Neural crest cell (in vitro differentiated cells): ENCODE measurements around the gene ARID5B. TPM values are rescaled to one million over a fixed set of nuclear protein-coding genes. Genes with fewer than 3 reads are reported as not detected.

Source experiments
- DNase-seq: peaks from one replicate; pipeline ENCODE4 v3.0.0; 2021; ENCODE audit warnings: low read depth, mixed read lengths, low spot score
- H3K27ac Mint-ChIP-seq: one replicate; pipeline ENCODE4 v1.8.0; 2021; ENCODE audit warnings: mild to moderate bottlenecking, mixed read lengths; ENCODE audit not compliant: unreplicated experiment
- H3K27me3 Mint-ChIP-seq: 2 replicates; pipeline ENCODE4 v1.8.0; 2021; ENCODE audit warnings: low read depth, mild to moderate bottlenecking, mixed read lengths
- H3K36me3 Mint-ChIP-seq: 2 replicates; pipeline ENCODE4 v1.8.0; 2021; ENCODE audit warnings: low read depth, mild to moderate bottlenecking, mixed read lengths
- H3K4me1 Mint-ChIP-seq: 2 replicates; pipeline ENCODE4 v1.8.0; 2021; ENCODE audit warnings: mixed read lengths
- H3K4me3 Mint-ChIP-seq: one replicate; pipeline ENCODE4 v1.8.0; 2021; ENCODE audit warnings: mild to moderate bottlenecking, mixed read lengths
- H3K9me3 Mint-ChIP-seq: 2 replicates; pipeline ENCODE4 v1.8.0; 2021; ENCODE audit warnings: mixed read lengths
- CTCF ChIP-seq: fragments of 200-600 bp; sonication (generic); conservative IDR thresholded peaks from 2 replicates; pipeline ENCODE4 v1.5.0; 2021; ENCODE audit warnings: antibody characterized with exemption, mild to moderate bottlenecking
- total RNA-seq: library from RNA; stranded (reverse); gene quantifications from 2 replicates; pipeline ENCODE4 v1.2.1, GENCODE V29; 2021

Gene ARID5B
- total RNA-seq, 1 donor from 2014 or later, result 10.4 TPM

GRCh38 chr10:61869774-61870525 is 31.5 kb upstream of the ARID5B start:
- Mint-ChIP-seq H3K4me1 (no peaks in the 10 kb centered on the region), H3K27me3 (no peaks in the 10 kb centered on the region), H3K36me3 (no peaks in the 10 kb centered on the region), H3K4me3 (no peak overlapping the region), H3K9me3 (no peaks in the 10 kb centered on the region), H3K27ac (no peak overlapping the region)
- no peak for TF ChIP-seq CTCF
- DNase-seq, result no peak

DNA sequence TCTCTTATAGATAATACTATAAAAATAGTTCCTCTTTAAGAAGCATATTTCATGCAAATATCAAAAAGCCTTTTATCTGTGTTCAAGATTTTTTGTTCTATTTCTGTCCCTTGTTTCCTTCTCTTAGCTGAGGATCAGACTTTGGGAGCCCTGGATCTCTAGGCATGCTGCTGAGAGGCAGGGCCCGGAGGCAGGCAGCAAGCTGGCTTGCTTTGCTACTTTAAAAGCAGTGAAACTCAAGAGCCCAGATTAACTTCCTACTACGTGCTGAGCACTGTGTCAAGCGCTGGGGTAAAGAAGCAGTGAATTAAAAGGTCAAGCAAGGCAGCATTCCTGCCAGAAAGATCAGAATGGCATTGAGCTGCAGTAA is 31.0 kb upstream of the ARID5B start:
- H3K4me3 Mint-ChIP-seq, result no peak overlapping the region
- H3K9me3 Mint-ChIP-seq, result no peaks in the 10 kb centered on the region

DNA sequence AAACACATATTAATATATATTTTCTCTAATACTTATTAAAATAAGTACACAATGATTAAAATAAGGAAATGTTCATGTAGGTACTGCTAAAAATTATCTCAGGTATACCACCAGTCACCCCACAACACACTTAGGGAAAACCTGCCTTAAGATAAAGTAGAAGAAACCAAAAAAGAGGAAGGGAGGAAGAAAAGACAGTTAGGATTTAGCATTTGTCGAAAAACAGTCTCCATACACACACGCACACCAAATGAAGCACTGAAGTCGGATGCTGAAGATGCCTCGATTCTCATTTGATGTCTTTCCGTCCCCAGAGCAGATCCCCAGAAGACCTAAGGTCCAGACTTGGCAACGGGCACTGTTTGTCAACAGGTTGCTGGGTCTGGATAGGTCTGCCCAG is 30.0 kb upstream of the ARID5B start:
- no peak overlapping the region for H3K4me3 Mint-ChIP-seq
- no peak overlapping the region for H3K27ac Mint-ChIP-seq
- H3K4me1 Mint-ChIP-seq, result no peaks in the 10 kb centered on the region
- H3K36me3 Mint-ChIP-seq, result no peaks in the 10 kb centered on the region
- no peak for DNase-seq
- no peak for TF ChIP-seq CTCF
- H3K27me3 Mint-ChIP-seq, result no peaks in the 10 kb centered on the region
- H3K9me3 Mint-ChIP-seq, result no peaks in the 10 kb centered on the region

More for the DNA sequence above, 31.0 kb upstream of the ARID5B start:
- H3K27me3 Mint-ChIP-seq, result no peaks in the 10 kb centered on the region
- no peak overlapping the region for H3K27ac Mint-ChIP-seq
- H3K36me3 Mint-ChIP-seq, result no peaks in the 10 kb centered on the region
- TF ChIP-seq CTCF, result no peak
- no peaks in the 10 kb centered on the region for H3K4me1 Mint-ChIP-seq
- no peak for DNase-seq

DNA sequence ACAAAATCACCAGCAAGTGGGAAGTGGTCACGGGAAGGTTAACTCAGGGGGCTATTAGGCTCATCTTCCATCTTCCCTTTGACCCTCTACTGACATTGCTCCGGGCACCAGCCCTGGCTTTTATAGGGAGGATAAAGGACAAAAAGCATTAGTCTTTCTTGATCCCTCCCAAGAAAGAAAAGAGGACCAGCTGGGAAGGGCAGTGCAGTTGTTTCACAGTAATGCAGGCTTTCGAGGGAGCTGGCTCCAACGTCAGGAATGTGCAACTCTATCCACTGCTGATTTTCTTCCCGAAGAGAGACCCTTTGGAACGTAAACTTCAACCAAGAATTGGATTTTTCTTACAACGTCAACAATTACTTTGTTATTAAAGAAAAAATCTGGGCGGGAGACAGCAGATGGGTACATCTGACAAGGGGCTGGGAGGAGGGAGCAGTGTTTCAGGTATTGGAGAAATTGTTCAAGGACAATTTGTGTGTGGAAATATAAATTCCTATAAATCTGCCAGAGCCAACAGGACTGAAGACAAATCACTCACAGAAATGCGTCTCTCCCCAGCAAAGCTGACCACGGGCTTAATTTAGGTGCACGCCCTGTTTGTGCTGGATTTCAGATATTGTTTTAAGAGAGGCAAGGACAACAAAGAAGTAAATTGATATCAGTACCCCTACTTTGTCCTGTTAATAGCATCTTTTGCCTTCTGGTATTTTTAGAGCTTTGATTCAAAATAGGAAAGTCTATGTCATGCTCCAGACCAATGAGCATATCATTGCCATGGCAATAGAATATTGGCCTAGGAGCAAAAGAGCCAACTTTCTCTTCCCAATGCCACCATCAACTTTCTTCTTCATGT is 23.4 kb upstream of the ARID5B start:
- Mint-ChIP-seq H3K27me3 (no peaks in the 10 kb centered on the region), H3K4me1 (peaks cover 13% of the 10 kb centered on the region), H3K27ac (no peak overlapping the region), H3K9me3 (no peaks in the 10 kb centered on the region), H3K4me3 (no peak overlapping the region), H3K36me3 (no peaks in the 10 kb centered on the region)
- no peak for TF ChIP-seq CTCF
- no peak for DNase-seq

GRCh38 chr10:61878740-61879068 is 22.8 kb upstream of the ARID5B start:
- Mint-ChIP-seq H3K27ac (no peak overlapping the region), H3K4me1 (peaks cover 13% of the 10 kb centered on the region), H3K27me3 (no peaks in the 10 kb centered on the region), H3K9me3 (no peaks in the 10 kb centered on the region), H3K36me3 (no peaks in the 10 kb centered on the region), H3K4me3 (no peak overlapping the region)
- no peak for TF ChIP-seq CTCF
- DNase-seq, result no peak
